Liver (tissue), 9 donors: ENCODE data around the gene CD300C. TPM values are rescaled to one million over a fixed set of nuclear protein-coding genes. Genes with fewer than 3 reads are reported as not detected.

Experiments
- DNase-seq: peaks from one replicate; pipeline ENCODE4 v3.0.0-alpha.2; 2017; ENCODE audit warnings: low spot score
- H3K27ac ChIP-seq, 2 donors: one replicate each; pipeline ENCODE4 v1.7.0; 2013; ENCODE audit warnings: inconsistent platforms in 2 of 2, low read length in 2 of 2, control low read depth in 1 of 2, low read depth in 1 of 2, mild to moderate bottlenecking in 1 of 2
- H3K27me3 ChIP-seq, 4 donors: one replicate each; pipeline versions ENCODE4 v1.6.1 to v1.7.0; 2013; ENCODE audit warnings: low read length in 3 of 4, inconsistent platforms in 1 of 4, mild to moderate bottlenecking in 1 of 4, moderate library complexity in 1 of 4; ENCODE audit not compliant: control insufficient read depth in 4 of 4, insufficient read depth in 4 of 4
- H3K36me3 ChIP-seq, 4 donors: one replicate each; pipeline versions ENCODE4 v1.6.1 to v1.7.0; 2013; ENCODE audit warnings: low read length in 3 of 4, mild to moderate bottlenecking in 3 of 4, low read depth in 1 of 4, moderate library complexity in 1 of 4; ENCODE audit not compliant: control insufficient read depth in 4 of 4, insufficient read depth in 3 of 4
- H3K4me1 ChIP-seq, 4 donors: one replicate each; pipeline versions ENCODE4 v1.6.1 to v1.7.0; 2013; ENCODE audit warnings: low read length in 3 of 4, mild to moderate bottlenecking in 3 of 4, moderate library complexity in 1 of 4; ENCODE audit not compliant: control insufficient read depth in 4 of 4, insufficient read depth in 4 of 4
- H3K4me3 ChIP-seq, 3 donors: one replicate each; pipeline versions ENCODE4 v1.6.1 to v1.7.0; 2013; ENCODE audit warnings: low read length in 3 of 3, control low read depth in 1 of 3, low read depth in 1 of 3, mild to moderate bottlenecking in 1 of 3
- H3K9ac ChIP-seq, 2 donors: one replicate each; pipeline ENCODE4 v1.7.0; 2013; ENCODE audit warnings: low read length in 2 of 2, mild to moderate bottlenecking in 2 of 2, moderate library complexity in 2 of 2, control low read depth in 1 of 2, low read depth in 1 of 2
- H3K9me3 ChIP-seq, 4 donors: one replicate each; pipeline versions ENCODE4 v1.6.1 to v1.7.0; 2013; ENCODE audit warnings: low read length in 3 of 4; ENCODE audit not compliant: control insufficient read depth in 4 of 4
- ATF3 ChIP-seq: IDR thresholded peaks from 2 replicates; pipeline ENCODE4 v1.6.1; 2016; ENCODE audit warnings: antibody characterized with exemption
- FOXA1 ChIP-seq: IDR thresholded peaks from 2 replicates; pipeline ENCODE4 v1.6.1; 2016; ENCODE audit warnings: antibody characterized with exemption
- FOXA2 ChIP-seq: IDR thresholded peaks from 2 replicates; pipeline ENCODE4 v1.6.1; 2016; ENCODE audit warnings: antibody characterized with exemption
- GABPA ChIP-seq, 2 donors: IDR thresholded peaks in 1 of 2; conservative IDR thresholded peaks in 1 of 2; 2 replicates each; pipeline ENCODE4 v1.6.1; 2016; ENCODE audit warnings: antibody characterized with exemption in 2 of 2, mild to moderate bottlenecking in 1 of 2, moderate library complexity in 1 of 2
- JUND ChIP-seq, 2 donors: IDR thresholded peaks; 2 replicates each; pipeline ENCODE4 v1.6.1; 2016; ENCODE audit warnings: antibody characterized with exemption in 2 of 2
- RAD21 ChIP-seq, 2 donors: IDR thresholded peaks; 2 replicates each; pipeline ENCODE4 v1.6.1; 2016; ENCODE audit warnings: antibody characterized with exemption in 2 of 2, mild to moderate bottlenecking in 2 of 2
- RXRA ChIP-seq, 2 donors: IDR thresholded peaks; 2 replicates each; pipeline ENCODE4 v1.6.1; 2017 to 2018; ENCODE audit warnings: antibody characterized with exemption in 2 of 2, mild to moderate bottlenecking in 1 of 2
- SP1 ChIP-seq: IDR thresholded peaks from 2 replicates; pipeline ENCODE4 v1.6.1; 2018; ENCODE audit warnings: antibody characterized with exemption, mild to moderate bottlenecking
- YY1 ChIP-seq: IDR thresholded peaks from 2 replicates; pipeline ENCODE4 v1.6.1; 2016; ENCODE audit warnings: antibody characterized with exemption, mild to moderate bottlenecking
- ZBTB33 ChIP-seq: IDR thresholded peaks from 2 replicates; pipeline ENCODE4 v1.6.1; 2016; ENCODE audit warnings: antibody characterized with exemption
- WGBS: extraction: QIAGEN DNeasy Blood & Tissue Kit; methylation state at CpG from one replicate; pipeline ENCODE4 v1.1.7; 2013; 5-methylcytosine and 5-hydroxymethylcytosine counted together
- polyA plus RNA-seq, 2 donors: library from polyadenylated mRNA; stranded (reverse) in 1 of 2; unstranded in 1 of 2; fragments of 200-250 nt in 1 of 2; fragments of >200 nt in 1 of 2; fragmentation: Nextera tagmentation in 1 of 2; extraction: Ambion mirVana in 1 of 2; gene quantifications; one replicate each; pipeline versions ENCODE4 v1.2.1 to v1.2.3, GENCODE V29; 2013 to 2015
- total RNA-seq, 2 donors: library from RNA; depleted of rRNA; stranded (reverse); fragments of >200 nt; gene quantifications; one replicate each; pipeline ENCODE4 v1.2.3, GENCODE V29; 2014
- TF ChIP-seq, protein P1 (sequence below): IDR thresholded peaks from 2 replicates; pipeline ENCODE4 v1.6.1; 2016; ENCODE audit warnings: antibody characterized with exemption, mild to moderate bottlenecking
- TF ChIP-seq, protein P2 (sequence below): fragments of 150-350 bp; IDR thresholded peaks from 2 replicates; pipeline ENCODE4 v1.5.1; 2017; ENCODE audit warnings: improper control_type of control experiment, low read depth, low read length; ENCODE audit not compliant: missing input control
- TF ChIP-seq, protein P3 (sequence below): IDR thresholded peaks from 2 replicates; pipeline ENCODE4 v1.6.1; 2016; ENCODE audit warnings: antibody characterized with exemption
- donor health status: healthy.
- donor health status: healthy.
- donor health status: healthy.
- donor health status: healthy.
- donor health status: healthy.

Gene CD300C
- total and polyA plus RNA-seq, 4 donors: 0.17 to 1.5 (median 1.0) TPM

DNA sequence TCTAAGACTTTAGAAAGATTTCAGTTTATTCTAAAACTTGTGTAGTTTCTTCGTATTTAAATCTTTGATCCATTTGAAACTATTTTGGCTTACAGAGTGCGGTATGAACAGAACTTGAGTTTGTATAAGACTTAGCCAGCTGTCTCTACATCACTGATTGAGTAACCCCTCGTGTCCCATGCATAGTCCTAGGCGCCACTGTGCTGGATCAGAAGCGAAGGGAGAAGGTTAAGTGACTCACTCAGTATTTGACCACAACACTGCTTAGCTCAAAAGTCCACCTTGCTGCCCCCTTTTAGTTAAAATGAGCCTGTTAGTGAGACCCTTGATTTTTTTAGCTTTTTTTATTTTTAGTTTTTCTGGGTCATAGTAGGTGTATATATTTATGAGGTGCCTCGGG lies 43.1 kb downstream of the CD300C start:
- WGBS: 74% methylated on average over 6 of the region's 6 CpGs

DNA sequence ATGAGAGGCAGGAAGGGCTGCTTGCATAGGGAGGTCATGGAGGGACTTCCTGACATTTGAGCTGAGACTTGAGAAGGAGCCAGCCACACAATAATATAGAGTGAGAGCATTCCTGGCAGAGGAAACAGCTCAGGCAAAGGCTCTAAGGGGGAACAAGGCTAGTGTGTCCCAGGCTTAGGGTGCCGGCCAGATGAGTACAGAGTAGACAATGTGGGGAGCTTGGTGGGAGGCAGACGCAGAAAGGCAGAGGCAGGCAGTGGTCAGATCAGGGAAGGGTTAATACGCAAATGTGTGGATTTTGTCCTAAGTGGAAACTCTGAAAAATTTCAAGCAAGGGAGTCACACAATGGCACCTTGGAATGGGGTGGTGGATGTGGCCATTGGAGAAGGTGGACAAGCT lies 45.9 kb downstream of the CD300C start:
- 89% methylated on average over 3 of the region's 3 CpGs for WGBS
- DNase-seq: no peak

More for the DNA sequence above, 43.1 kb downstream of the CD300C start:
- DNase-seq: no peak
- TF ChIP-seq RAD21 (IDR thresholded peaks at IDR 0.05): no peak
- Histone ChIP-seq H3K36me3 (no peaks in the 10 kb centered on the region), H3K9ac (no peak overlapping the region), H3K27ac (no peak overlapping the region), H3K4me3 (no peak overlapping the region), H3K27me3 (no peaks in the 10 kb centered on the region), H3K9me3 (no peaks in the 10 kb centered on the region), H3K4me1 (no peaks in the 10 kb centered on the region)

More for the DNA sequence above, 45.9 kb downstream of the CD300C start:
- Histone ChIP-seq H3K9ac (no peak overlapping the region), H3K4me1 (no peaks in the 10 kb centered on the region), H3K27ac (no peak overlapping the region), H3K9me3 (no peaks in the 10 kb centered on the region), H3K36me3 (no peaks in the 10 kb centered on the region), H3K4me3 (no peak overlapping the region), H3K27me3 (no peaks in the 10 kb centered on the region)
- TF ChIP-seq, protein P1, sequence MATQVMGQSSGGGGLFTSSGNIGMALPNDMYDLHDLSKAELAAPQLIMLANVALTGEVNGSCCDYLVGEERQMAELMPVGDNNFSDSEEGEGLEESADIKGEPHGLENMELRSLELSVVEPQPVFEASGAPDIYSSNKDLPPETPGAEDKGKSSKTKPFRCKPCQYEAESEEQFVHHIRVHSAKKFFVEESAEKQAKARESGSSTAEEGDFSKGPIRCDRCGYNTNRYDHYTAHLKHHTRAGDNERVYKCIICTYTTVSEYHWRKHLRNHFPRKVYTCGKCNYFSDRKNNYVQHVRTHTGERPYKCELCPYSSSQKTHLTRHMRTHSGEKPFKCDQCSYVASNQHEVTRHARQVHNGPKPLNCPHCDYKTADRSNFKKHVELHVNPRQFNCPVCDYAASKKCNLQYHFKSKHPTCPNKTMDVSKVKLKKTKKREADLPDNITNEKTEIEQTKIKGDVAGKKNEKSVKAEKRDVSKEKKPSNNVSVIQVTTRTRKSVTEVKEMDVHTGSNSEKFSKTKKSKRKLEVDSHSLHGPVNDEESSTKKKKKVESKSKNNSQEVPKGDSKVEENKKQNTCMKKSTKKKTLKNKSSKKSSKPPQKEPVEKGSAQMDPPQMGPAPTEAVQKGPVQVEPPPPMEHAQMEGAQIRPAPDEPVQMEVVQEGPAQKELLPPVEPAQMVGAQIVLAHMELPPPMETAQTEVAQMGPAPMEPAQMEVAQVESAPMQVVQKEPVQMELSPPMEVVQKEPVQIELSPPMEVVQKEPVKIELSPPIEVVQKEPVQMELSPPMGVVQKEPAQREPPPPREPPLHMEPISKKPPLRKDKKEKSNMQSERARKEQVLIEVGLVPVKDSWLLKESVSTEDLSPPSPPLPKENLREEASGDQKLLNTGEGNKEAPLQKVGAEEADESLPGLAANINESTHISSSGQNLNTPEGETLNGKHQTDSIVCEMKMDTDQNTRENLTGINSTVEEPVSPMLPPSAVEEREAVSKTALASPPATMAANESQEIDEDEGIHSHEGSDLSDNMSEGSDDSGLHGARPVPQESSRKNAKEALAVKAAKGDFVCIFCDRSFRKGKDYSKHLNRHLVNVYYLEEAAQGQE: no peak
- TF ChIP-seq FOXA2: no peak
- TF ChIP-seq, protein P2, sequence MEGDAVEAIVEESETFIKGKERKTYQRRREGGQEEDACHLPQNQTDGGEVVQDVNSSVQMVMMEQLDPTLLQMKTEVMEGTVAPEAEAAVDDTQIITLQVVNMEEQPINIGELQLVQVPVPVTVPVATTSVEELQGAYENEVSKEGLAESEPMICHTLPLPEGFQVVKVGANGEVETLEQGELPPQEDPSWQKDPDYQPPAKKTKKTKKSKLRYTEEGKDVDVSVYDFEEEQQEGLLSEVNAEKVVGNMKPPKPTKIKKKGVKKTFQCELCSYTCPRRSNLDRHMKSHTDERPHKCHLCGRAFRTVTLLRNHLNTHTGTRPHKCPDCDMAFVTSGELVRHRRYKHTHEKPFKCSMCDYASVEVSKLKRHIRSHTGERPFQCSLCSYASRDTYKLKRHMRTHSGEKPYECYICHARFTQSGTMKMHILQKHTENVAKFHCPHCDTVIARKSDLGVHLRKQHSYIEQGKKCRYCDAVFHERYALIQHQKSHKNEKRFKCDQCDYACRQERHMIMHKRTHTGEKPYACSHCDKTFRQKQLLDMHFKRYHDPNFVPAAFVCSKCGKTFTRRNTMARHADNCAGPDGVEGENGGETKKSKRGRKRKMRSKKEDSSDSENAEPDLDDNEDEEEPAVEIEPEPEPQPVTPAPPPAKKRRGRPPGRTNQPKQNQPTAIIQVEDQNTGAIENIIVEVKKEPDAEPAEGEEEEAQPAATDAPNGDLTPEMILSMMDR: no peak
- TF ChIP-seq, protein P3, sequence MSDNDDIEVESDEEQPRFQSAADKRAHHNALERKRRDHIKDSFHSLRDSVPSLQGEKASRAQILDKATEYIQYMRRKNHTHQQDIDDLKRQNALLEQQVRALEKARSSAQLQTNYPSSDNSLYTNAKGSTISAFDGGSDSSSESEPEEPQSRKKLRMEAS: no peak
- TF ChIP-seq JUND (IDR thresholded peaks at IDR 0.05): no peak
- no peak for TF ChIP-seq ZBTB33
- TF ChIP-seq SP1: no peak
- TF ChIP-seq ATF3: no peak
- no peak for TF ChIP-seq FOXA1
- TF ChIP-seq YY1: no peak
- TF ChIP-seq RXRA (IDR thresholded peaks at IDR 0.05): no peak
- TF ChIP-seq GABPA (IDR thresholded peaks at IDR 0.05 in 1 of 2, conservative IDR thresholded peaks at IDR 0.05 in 1 of 2): no peak
